ENCODE results near the gene TAF1B. TPM values are rescaled to one million over a fixed set of nuclear protein-coding genes. Genes with fewer than 3 reads are reported as not detected.
"Not testable (repeated sequence)": the region's sequence is repeated elsewhere in the genome, so short reads cannot be mapped to it uniquely, and the experiment has no call there.

TAF1B gene
- total RNA-seq, 2 donors from 2014 or later, result 14.8 to 16.0 TPM

GRCh38 chr2:9857814-9858729 lies 14.8 kb downstream of the TAF1B start:
- no peaks in the 10 kb centered on the region for H3K4me1 ChIP-seq (replicated peaks)
- no peak overlapping the region for H3K4me3 ChIP-seq
- intact Hi-C loops (cut with DNase I), result no loop called here
- no peaks in the 10 kb centered on the region for H3K9me3 ChIP-seq
- peaks cover 0 to 2% of the 10 kb centered on the region in 2 donors for H3K36me3 ChIP-seq
- WGBS, result 86% methylated on average over 7 of the region's 7 CpGs
- no peaks in the 10 kb centered on the region for H3K27me3 ChIP-seq (replicated peaks; ENCODE audit: insufficient read depth)
- no peak for DNase-seq (ENCODE audit: low spot score)
- no peak overlapping the region for H3K27ac ChIP-seq
- TF ChIP-seq POLR2AphosphoS5 (IDR thresholded peaks at IDR 0.05), result no peak
- no peak for TF ChIP-seq POLR2A (IDR thresholded peaks at IDR 0.05)
- TF ChIP-seq, protein P1, sequence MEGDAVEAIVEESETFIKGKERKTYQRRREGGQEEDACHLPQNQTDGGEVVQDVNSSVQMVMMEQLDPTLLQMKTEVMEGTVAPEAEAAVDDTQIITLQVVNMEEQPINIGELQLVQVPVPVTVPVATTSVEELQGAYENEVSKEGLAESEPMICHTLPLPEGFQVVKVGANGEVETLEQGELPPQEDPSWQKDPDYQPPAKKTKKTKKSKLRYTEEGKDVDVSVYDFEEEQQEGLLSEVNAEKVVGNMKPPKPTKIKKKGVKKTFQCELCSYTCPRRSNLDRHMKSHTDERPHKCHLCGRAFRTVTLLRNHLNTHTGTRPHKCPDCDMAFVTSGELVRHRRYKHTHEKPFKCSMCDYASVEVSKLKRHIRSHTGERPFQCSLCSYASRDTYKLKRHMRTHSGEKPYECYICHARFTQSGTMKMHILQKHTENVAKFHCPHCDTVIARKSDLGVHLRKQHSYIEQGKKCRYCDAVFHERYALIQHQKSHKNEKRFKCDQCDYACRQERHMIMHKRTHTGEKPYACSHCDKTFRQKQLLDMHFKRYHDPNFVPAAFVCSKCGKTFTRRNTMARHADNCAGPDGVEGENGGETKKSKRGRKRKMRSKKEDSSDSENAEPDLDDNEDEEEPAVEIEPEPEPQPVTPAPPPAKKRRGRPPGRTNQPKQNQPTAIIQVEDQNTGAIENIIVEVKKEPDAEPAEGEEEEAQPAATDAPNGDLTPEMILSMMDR (IDR thresholded peaks at IDR 0.05), result no peak

GRCh38 chr2:9858730-9859068 lies 15.4 kb downstream of the TAF1B start:
- WGBS, result 86% methylated on average over 5 of the region's 5 CpGs
- Histone ChIP-seq H3K36me3 (peaks cover 0 to 2% of the 10 kb centered on the region in 2 donors), H3K27ac (no peak overlapping the region), H3K4me1 (replicated peaks) (no peaks in the 10 kb centered on the region), H3K9me3 (no peaks in the 10 kb centered on the region), H3K4me3 (no peak overlapping the region), H3K27me3 (replicated peaks; ENCODE audit: insufficient read depth) (no peaks in the 10 kb centered on the region)
- no peak for DNase-seq (ENCODE audit: low spot score)
- intact Hi-C loops (cut with DNase I), result no loop called here
- TF ChIP-seq POLR2A (IDR thresholded peaks at IDR 0.05), result no peak
- no peak for TF ChIP-seq POLR2AphosphoS5 (IDR thresholded peaks at IDR 0.05)
- TF ChIP-seq, protein P1 (IDR thresholded peaks at IDR 0.05), result no peak

DNA sequence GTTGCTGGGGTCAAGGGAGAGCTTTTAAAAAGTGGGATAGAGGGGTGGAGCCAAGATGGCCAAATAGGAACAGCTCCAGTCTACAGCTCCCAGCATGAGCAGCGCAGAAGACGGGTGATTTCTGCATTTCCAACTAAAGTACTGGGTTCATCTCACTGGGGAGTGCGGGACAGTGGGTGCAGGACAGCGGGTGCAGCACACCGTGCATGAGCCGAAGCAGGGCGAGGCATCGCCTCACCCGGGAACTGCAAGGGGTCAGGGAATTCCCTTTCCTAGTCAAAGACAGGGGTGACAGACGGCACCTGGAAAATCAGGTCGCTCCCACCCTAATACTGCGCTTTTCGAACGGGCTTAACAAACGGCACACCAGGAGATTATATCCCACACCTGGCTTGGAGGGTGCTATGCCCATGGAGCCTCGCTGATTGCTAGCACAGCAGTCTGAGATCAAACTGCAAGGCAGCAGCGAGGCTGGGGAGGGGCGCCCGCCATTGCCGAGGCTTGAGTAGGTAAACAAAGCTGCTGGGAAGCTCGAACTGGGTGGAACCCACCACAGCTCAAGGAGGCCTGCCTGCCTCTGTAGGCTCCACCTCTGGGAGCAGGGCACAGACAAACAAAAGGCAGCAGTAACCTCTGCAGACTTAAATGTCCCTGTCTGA lies 17.8 kb downstream of the TAF1B start:
- H3K27ac ChIP-seq; H3K4me1 ChIP-seq (replicated peaks); DNase-seq (ENCODE audit: low spot score); H3K36me3 ChIP-seq; H3K27me3 ChIP-seq (replicated peaks; ENCODE audit: insufficient read depth); H3K9me3 ChIP-seq; intact Hi-C loops (cut with DNase I); H3K4me3 ChIP-seq: not testable (repeated sequence)
- 98% methylated on average over 20 of the region's 21 CpGs for WGBS

- H3K27me3 ChIP-seq (replicated peaks; ENCODE audit: insufficient read depth), result no peaks in the 10 kb centered on the region
- H3K4me3 ChIP-seq, result no peak overlapping the region
- TF ChIP-seq POLR2AphosphoS5 (IDR thresholded peaks at IDR 0.05) (no peak), POLR2A (IDR thresholded peaks at IDR 0.05) (no peak)
- TF ChIP-seq, protein P1 (IDR thresholded peaks at IDR 0.05), result no peak
- no peak for DNase-seq (ENCODE audit: low spot score)
- WGBS, result 78% methylated on average over 6 of the region's 6 CpGs
- H3K27ac ChIP-seq, result no peak overlapping the region
- H3K4me1 ChIP-seq (replicated peaks), result no peaks in the 10 kb centered on the region
- H3K36me3 ChIP-seq, result no peaks in the 10 kb centered on the region
- no peaks in the 10 kb centered on the region for H3K9me3 ChIP-seq
- intact Hi-C loops (cut with DNase I), result no loop called here
Measured at GRCh38 chr2:9867881-9868280, 24.6 kb downstream of the TAF1B start.

DNA sequence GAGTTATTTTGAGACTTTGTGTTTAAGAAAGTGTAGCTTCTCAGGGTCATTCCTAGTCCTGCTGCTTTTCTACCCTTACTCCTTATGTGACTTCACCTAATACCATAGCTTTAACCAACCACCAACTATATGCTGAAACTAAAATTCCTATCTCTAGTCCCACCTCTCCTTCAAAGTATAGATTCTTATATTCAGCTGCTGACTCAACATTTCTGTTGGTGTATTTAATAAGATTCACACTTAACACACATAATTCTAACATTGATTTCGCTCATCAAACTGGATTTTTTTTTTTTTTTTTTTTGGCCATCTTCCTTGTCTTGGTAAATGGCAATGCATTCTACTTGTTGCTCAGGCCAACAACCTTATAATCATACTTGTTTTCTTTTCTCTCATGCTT lies 30.1 kb downstream of the TAF1B start:
- TF ChIP-seq, protein P1 (IDR thresholded peaks at IDR 0.05), result no peak
- TF ChIP-seq POLR2A (IDR thresholded peaks at IDR 0.05) (no peak), POLR2AphosphoS5 (IDR thresholded peaks at IDR 0.05) (no peak)
- Histone ChIP-seq H3K36me3 (no peaks in the 10 kb centered on the region), H3K27ac (no peak overlapping the region), H3K4me3 (no peak overlapping the region), H3K9me3 (no peaks in the 10 kb centered on the region), H3K27me3 (replicated peaks; ENCODE audit: insufficient read depth) (no peaks in the 10 kb centered on the region), H3K4me1 (replicated peaks) (no peaks in the 10 kb centered on the region)
- no peak for DNase-seq (ENCODE audit: low spot score)
- WGBS, result 100% methylated on average over 1 of the region's 1 CpG
- intact Hi-C loops (cut with DNase I), result no loop called here

Measured in prostate gland (tissue), 2 donors.